ENCODE measurements around the gene GJA9.

DNA sequence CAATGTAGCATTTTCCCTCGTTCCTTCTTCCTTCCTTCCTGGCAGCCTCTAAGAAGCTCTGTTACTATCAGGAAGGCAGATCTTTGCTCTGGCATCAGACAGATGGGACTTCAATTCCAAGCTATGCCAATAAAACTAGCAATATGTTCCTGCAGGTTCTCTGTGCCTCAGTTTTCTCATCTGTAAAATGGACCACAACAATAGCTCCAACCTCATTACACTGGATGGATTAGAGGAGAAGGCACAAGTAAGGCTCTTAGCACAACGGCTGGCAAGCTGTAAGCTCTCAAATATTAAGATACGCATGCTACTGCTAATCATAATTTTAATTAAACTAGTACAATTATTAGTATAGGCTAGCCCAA is 49.0 kb downstream of the GJA9 start:
- TF ChIP-seq, protein P1, sequence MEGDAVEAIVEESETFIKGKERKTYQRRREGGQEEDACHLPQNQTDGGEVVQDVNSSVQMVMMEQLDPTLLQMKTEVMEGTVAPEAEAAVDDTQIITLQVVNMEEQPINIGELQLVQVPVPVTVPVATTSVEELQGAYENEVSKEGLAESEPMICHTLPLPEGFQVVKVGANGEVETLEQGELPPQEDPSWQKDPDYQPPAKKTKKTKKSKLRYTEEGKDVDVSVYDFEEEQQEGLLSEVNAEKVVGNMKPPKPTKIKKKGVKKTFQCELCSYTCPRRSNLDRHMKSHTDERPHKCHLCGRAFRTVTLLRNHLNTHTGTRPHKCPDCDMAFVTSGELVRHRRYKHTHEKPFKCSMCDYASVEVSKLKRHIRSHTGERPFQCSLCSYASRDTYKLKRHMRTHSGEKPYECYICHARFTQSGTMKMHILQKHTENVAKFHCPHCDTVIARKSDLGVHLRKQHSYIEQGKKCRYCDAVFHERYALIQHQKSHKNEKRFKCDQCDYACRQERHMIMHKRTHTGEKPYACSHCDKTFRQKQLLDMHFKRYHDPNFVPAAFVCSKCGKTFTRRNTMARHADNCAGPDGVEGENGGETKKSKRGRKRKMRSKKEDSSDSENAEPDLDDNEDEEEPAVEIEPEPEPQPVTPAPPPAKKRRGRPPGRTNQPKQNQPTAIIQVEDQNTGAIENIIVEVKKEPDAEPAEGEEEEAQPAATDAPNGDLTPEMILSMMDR (IDR thresholded peaks at IDR 0.05) = no peak
- no peak for TF ChIP-seq POLR2A (IDR thresholded peaks at IDR 0.05)

All from adrenal gland (tissue), 5 donors.